Stimulated activated naive CD4-positive, alpha-beta T cell treated with Interleukin-2 at 50 U/mL for 16 hours (primary cell): ENCODE measurements around the gene CORO6.

ENCODE experiments used
- DNase-seq: peaks from one replicate; lab custom pipeline; 2025; lab: John Stamatoyannopoulos, UW

The CORO6 gene

DNA sequence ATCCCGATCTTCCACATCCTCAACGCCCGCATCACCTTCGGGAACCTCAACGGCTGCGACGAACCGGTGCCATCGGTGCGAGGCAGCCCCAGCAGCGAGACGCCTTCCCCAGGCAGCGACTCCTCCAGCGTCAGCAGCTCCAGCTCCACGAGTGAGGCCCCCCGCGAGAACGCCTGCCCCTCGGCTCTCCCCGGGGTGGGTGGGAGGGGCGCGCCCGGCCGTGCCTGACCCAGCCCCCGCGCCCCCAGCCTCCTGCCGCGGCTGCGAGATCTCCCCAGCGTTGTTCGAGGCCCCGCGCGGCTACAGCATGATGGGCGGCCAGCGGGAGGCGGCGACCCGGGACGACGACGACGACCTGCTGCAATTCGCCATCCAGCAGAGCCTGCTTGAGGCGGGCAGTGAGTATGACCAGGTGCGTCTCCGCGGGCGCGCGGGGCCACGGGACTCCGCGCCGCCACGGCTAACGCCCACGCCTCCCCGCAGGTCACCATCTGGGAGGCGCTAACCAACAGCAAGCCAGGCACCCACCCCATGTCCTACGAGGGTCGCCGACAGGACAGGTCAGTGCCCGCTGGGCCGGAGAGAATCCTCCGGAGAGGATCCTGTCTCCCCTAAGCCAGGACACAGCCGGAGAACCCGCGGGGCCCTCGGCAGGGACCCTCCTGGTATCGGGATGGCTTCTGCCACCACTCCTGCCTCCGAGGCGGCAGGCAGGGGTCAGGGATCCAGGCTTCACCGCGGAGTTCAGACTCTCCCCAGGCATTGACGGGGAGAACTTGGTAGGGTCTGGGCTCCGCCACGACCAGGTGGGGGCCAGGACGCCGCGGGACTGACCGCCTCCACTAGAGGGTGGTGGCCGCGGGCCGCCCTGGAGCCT, 10.1 kb downstream of the CORO6 start:
- no peak for DNase-seq

DNA sequence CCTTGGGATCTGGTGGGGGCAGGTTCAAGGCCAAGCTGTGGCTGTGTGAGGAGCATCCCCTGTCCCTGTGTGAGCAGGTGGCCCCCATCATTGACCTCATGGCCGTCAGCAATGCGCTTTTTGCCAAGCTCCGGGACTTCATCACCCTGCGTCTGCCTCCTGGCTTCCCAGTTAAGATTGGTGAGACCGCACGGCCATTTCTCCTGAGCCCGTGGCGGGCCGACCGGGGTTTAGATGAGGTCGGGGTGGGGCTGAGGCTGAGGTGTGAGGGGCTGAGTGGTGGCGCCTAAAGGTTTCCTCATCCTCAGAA, 10.7 kb downstream of the CORO6 start:
- no peak for DNase-seq

DNA sequence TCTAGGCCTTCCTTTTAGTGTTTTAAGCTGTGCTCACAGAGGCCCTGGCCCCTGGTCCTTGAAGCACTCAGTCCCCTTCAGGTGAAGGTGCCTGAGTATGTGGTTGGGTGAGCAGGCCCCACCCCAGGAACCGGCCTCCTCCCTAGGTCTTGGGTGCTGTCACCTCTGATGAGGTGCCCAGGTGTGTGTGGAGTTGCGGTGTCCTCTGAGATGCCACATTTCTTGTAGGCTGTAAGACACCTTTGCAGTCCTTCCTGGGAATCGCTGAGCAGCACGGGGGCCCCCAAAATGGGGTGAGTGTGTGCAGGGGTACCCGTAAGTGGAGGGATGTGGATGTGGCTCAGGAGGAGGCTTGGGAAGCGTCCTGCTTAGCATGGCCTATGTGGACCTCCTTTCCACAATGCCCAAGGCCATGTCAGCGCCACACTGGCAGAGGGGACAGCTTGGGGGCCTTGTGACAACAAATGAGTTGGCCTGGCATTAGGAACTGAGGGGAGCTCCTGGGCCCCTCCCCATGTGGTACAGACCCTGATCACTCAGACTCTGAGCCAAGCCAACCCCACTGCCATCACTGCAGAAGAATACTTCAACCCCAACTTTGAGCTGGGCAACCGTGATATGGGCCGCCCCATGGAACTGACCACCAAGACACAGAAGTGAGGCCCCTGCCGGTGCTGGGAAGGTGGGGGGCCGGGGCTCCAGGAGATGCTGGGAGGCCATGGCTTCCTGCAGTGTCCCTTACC, 11.2 kb downstream of the CORO6 start:
- no peak for DNase-seq

DNA sequence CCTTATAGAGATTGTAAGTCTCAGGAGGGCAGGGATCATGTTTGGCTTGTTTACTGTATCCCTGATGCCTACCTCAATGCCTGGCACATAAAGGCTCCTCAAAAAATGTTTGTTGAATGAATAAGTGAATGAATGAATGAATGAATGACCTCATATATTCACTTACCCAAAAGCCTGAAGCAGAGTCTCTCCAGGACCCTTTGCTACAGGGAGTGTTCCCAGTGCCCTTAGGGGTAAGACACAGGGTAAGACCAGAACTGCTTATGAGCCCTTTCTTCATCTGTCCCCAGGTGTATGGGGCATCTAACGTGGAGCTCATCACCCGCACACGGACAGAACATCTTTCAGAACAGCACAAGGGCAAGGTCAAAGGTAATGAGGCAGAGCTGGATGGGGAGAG, 12.3 kb downstream of the CORO6 start:
- no peak for DNase-seq

DNA sequence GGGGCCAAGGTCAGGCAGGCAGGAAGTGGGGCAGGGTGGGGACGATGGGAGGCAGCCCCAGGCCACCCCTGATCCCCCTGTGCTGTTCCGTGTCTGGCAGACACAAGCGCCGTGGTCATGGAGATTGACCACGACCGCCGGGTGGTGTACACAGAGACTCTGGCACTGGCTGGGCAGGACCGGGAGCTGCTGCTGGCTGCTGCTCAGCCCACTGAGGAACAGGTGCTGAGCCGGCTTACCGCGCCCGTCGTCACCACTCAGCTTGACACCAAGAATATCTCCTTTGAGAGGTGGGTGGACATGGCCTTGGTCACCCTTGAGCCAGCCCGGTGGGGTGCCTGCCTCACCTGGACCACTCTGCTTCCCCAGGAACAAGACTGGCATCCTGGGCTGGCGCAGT, 13.7 kb downstream of the CORO6 start:
- DNase-seq: no peak

DNA sequence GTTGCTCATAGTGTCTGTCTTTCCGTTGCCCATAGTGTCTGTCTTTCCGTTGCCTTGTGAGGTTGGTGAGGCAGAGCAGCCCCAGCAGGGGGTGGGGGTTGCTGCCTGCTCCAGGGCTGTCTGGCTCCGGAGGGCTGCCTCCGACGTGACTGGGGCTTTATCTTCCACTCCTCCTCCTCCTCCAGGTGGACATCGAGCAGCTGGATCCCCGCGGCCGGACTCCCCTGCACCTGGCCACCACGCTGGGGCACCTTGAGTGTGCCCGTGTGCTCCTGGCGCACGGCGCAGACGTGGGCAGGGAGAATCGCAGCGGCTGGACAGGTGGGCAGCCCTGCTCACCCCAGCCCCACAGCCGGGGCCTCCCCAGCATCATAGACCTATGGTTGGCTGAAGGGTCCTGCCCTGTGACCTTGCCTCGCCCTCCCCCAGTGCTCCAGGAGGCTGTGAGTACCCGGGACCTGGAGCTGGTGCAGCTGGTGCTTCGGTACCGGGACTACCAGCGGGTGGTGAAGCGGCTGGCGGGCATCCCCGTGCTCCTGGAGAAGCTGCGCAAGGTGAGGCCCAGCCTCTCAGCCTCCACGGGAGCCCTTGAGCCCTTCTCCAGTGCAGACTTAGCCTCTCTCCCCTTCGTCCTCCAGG, 15.0 kb downstream of the CORO6 start:
- no peak for DNase-seq

DNA sequence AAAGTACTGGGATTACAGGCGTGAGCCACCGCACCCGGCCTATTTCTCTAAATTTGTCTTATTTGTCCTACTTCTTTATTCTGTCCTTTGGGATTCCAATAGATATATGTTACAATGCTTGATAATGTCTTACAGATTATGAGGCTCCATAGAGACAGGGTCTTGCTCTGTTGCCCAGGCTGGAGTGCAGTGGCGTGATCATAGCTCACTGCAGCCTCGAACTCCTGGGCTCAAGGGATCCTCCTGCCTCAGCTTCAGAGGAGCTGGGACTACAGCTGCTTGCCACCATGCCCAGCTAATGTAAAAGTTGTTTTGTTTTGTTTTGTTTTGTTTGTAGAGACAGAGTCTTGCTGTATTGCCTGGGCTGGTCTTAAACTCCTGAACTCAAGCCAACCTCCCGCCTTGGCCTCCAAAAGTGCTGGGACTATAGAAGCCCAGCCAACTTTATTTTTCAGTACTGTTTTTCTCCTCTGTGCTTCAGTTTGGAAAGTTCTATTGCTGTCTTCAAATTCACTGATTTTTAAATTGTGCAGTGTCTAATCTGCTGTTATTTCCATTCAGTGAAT, 19.5 kb downstream of the CORO6 start:
- DNase-seq: no peak

DNA sequence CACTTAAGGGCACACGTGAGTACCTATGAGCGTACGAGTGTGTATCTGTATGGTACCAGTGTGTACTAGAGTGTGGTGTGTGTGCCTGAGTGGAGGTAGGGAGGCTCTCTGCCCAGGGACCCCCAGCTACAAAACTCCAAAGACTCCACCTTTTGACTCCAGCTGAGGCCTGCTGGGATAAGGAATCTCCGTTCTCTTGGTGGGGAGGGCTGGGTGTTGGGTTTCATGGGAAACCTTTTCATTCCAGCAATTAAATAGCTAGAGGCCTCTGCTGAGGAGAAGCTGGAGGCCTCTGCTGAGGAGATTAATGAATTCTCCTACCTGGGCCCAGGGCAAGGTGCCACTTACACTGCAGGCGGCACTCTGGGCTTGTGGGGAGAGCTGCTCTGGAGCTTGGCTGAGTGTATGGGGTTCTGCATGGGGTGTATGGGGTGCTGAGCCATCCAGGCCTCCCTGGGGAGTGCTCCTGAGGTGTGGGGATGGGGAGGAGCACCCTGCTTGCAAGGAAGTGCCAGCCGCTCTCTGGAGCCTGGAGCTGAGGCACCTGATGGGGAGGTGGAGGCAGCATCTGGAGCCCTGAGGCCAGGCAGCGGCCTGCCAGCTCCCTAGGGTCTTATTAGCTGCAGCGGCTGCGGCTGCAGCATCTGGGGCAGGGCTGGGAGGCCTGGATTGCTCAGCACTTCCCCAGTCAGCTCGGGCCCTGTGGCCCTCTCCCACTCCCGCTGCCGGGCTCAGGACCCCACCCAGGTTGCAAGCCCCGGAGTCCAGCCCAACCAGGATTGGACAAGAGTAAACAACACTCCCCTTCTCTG, 25.1 kb downstream of the CORO6 start:
- no peak for DNase-seq

DNA sequence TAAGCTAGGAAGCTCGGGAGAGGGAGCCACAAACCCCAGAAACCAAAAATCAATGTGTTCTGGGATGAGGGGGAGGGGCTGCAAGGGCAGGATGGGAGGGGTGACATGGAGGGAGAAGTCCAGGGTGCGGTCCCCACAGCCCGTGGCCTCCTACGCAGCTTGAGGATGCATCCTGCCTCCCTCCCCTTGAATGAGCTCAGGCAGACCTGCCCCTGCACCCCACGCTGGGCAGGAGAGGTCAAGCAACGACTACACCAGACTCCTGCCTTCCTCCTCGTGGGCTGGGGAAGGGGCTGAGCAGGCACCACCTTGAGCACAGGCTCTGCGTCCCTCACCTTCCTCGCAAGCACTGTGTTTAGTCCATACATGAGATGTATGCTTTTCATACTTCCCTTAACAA, 25.9 kb downstream of the CORO6 start:
- no peak for DNase-seq

DNA sequence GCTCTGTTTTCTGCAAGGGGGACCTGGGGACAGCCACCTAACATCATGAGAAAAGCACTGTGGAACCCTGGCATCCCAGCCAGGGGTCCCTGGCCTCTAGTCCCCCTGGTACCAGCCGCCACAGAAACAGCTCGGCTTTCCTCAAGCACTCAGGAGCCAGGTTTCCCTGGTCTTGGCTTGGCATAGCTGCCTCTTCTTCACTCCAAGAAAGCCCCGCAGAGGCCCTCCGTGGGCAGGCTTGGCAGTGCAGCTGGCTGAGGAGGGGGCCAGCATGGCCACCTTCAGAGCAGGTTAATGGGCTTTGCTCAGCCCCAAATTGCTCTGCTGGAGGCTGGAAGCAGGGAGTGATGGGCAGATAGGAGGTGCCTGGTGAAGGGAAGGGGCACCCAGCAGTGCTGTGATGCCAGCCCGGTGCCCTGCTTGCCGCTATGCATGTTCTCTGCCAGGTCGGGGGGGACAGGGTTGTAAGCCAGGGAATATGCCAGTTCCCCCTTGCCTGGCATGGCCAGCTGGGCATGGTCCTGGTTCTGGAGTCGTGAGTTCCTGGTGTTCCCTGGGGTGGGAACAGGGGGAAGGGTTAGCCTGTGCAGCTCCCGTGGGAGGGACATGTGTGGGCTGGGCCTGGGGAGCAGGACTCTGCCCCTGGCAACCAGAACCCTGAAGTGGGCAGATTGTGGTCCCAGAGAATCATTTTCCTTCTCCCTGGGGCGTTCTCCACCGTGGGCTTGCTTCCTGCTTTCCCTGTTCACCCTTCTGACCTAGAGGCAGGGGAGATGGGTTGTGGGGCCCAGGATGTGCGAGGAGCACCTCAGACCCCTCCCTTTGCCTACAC, 26.6 kb downstream of the CORO6 start:
- DNase-seq: no peak

DNA sequence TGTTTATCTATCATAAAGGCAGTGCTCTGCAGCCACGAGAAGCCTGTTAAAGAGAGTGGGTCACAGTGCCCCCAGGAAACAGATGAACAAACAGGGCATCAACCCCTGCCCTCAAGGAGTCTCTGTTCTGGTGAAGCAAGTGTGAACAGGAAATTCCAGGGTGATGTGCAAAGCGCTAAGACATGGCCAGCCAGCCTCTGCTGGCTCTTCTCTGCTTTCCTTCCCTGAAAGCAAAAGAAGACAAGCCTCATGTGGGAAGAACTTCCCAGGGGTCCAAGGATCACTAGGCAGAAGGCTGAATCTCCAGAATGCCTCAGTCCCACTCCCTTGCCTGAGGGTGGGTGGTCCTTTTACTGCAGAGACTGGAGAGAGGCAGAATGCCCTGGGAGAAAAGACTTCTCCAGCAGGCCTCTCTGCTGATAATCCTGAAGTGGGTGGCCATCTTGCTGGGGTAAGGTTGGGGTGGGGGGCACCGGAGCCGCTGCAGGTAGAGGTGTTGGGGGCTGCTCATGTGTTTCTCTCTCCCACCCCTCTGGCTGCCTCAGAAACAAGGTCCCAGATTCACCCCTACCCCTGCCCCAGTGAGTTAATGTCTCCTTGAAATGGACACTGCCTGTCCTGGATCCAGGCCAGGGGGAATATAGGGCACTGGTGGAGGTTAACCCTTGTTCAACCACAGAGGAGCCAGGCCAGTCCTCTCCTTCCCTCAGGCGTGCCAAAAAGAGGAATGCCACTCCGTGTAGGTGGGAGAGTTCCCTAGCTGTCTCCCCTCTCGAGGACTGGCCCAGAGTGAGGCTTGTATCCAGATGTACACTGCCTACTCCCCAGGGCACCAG, 27.4 kb downstream of the CORO6 start:
- DNase-seq: no peak

DNA sequence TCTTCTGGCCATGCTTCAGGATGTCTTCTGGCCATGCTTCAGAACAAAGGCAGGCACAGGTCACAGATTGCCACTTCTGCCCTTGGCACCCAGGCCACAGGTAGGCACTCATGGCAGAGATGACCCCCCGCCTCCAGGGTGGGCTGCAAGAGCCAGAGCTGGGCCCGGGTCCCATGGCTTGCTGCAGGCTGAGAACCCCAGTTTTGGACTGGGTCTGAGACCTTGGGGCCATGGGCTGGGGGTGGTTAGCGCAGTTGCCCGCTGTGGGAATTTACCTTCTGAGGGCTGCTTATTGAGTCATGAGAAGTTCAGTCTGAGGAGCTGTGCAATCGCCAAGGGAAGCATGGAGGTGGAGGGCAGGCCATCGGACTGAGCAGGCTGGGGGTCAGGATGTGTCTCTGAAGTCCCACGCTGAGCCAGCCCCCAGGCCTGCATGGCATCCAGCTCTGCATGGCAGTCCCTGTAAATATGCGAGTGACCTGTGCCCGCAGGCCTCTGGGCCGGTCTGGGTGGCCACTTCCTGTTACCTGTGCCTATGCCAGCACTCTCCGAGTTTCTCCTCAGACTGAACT, 28.1 kb downstream of the CORO6 start:
- no peak for DNase-seq

DNA sequence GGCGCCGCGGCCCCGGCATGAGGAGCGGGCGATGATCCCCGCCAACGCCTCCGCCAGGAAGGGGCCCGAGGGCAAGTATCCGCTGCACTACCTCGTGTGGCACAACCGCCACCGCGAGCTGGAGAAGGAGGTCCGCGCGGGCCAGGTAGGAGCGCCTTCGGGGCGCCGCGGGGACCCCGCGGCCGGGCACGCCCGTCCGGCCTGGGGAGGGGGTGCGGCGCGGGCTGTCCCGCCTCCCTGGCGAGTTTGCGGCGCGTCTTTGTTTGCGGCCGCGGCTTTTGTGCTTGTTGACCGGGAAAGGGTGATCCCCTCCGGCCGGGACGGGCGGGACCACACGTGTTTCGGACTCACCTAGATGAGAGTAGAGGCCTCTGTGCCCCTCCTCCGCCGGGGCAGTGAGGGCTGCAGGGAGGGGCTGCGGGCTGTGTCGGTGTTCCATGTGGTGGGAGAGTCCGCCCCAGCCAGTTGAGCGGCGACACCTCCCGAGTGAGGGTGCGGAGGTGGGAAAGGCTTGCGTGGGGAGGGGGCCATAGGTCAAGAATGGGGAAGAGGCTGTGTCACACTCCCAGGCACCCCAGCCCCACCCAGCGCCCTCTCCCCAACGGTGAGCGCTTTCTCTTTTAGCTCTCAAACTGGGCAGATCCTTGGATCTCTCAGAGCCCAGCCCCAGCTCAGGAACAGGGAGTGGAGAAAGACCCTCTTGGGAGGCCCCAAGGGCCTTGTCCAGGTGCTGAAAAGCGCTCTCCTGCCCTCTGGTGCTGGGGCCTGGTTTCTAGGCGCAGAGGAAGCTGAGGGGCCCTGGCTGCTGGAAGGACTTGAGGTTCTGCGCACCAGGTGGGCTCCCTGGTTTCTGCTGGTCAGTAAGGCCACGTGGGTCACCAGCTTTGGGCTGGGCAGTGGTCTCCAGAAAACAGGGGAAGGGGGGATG, 28.9 kb downstream of the CORO6 start:
- DNase-seq: peak; percentile 27

DNA sequence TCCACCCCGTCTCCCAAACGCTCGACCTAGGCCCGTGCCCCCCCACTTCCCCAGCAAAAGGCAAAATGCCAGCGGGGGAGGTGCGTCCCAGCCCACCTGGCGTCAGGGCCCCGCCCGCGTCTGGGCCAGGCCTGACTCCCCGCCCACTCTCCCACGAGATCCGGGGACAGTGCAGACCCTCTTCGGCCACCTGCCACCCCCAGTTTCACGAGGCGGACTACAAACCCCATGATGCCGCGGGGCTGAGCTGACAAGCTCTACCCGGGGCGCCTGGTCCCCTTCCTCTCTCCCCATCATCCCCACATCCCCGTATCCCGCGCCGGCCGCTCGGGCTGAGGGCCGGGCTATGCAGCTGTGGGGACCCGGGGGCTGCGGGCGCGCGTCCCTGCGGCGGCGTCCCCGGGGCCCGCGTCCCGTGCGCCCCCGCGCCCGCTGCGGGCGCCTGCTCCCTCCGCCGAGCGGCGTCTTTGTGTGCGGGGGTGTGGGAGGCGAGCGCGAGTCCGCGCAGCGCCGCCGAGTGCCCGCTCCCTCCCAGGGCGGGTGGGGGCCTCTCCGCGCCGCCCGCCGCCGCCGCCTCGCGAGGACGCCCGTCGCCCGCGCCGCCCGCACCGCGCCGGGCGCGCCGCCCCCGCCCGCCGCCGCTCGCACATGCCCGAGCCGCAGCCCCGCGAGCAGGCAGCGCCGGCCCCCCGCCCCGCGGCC, 29.7 kb downstream of the CORO6 start, which contains the start of gene ANKRD13B:
Gene ANKRD13B (plus strand): TSS at position 283 of the 702 bp plus-strand sequence. CDS start 490 bp downstream, outside the sequence.
- DNase-seq: peak; percentile 36

DNA sequence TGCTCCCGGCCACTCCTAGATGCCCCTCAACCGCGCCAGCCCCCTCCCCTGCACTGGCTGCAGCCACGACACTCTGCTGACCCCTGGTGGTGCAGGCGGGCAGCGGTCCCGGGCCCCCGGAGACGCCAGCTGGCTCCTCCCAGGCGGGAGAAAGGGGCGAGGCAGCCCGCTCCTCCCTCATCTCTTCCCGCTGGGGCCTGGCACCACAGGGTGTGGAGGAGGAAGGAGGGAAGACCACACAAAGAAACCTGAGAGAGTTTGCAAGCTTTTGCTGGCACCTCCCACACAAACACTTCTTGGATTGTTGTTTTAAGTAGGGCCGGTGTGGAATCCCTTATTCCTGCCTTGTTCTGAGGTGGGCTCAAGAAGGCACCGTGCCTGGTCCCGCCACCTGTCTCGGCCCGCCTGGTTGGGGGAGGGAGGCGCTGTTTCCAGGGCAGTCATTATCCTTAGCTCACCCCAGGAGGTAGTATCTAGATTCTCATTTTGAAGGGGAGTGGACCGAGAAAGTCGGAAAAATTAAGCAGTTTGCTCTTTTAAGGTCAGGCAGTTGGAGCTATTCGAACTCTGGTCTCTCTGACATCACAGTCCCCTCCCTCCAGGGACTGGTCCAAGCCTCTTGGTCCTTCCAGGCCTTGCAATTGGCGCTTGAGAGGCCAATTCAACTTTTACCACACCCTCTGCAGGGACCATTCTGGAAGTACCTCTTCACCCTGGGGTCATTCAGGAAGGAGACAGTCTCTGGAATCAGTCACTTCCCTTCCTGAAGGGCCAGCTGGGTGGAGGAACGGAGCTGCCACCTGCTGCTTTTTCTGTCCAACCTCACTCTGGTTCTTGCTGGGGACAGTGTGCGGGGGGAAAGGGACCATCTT, 30.7 kb downstream of the CORO6 start:
- peak; percentile 75 for DNase-seq

DNA sequence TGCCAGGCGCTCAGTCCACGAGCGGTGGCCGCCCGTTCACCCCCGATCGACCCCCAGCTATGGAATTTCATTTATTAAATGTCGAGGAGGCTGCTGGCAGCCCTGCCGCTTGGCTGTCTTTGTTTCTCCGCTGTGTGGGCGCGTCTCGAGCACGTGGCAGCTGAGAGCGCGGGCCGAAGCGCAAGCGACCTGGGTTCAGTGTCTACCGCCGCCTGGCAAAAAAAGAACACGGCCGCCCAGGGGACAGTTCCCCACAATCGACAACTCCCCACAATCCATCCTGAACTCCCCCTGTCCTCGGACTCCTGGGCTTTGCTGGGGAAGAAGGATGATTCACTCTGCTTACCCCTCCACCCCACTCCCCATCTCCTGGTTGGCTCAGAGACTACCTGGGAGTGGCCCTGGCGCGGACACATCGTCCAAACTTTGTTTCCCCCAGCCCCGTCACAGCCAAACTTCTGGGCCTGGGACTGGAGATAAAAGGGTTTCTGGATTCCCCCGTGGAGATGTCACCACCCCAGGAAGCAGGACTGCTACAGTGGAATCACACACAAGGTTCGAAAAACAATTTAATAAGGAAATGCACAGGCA, 31.5 kb downstream of the CORO6 start:
- DNase-seq: peak; percentile 34
